HG03378 (cell line): Measurements from ENCODE around the gene SLMAP.

Experiments
- ATAC-seq: cut with Tn5 transposase; IDR thresholded peaks from one replicate; pipeline ENCODE4 v1.9.1; 2021; ENCODE audit warnings: mild to moderate bottlenecking, moderate library complexity; ENCODE audit not compliant: unreplicated experiment

Gene SLMAP, protein sequence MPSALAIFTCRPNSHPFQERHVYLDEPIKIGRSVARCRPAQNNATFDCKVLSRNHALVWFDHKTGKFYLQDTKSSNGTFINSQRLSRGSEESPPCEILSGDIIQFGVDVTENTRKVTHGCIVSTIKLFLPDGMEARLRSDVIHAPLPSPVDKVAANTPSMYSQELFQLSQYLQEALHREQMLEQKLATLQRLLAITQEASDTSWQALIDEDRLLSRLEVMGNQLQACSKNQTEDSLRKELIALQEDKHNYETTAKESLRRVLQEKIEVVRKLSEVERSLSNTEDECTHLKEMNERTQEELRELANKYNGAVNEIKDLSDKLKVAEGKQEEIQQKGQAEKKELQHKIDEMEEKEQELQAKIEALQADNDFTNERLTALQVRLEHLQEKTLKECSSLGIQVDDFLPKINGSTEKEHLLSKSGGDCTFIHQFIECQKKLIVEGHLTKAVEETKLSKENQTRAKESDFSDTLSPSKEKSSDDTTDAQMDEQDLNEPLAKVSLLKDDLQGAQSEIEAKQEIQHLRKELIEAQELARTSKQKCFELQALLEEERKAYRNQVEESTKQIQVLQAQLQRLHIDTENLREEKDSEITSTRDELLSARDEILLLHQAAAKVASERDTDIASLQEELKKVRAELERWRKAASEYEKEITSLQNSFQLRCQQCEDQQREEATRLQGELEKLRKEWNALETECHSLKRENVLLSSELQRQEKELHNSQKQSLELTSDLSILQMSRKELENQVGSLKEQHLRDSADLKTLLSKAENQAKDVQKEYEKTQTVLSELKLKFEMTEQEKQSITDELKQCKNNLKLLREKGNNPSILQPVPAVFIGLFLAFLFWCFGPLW

DNA sequence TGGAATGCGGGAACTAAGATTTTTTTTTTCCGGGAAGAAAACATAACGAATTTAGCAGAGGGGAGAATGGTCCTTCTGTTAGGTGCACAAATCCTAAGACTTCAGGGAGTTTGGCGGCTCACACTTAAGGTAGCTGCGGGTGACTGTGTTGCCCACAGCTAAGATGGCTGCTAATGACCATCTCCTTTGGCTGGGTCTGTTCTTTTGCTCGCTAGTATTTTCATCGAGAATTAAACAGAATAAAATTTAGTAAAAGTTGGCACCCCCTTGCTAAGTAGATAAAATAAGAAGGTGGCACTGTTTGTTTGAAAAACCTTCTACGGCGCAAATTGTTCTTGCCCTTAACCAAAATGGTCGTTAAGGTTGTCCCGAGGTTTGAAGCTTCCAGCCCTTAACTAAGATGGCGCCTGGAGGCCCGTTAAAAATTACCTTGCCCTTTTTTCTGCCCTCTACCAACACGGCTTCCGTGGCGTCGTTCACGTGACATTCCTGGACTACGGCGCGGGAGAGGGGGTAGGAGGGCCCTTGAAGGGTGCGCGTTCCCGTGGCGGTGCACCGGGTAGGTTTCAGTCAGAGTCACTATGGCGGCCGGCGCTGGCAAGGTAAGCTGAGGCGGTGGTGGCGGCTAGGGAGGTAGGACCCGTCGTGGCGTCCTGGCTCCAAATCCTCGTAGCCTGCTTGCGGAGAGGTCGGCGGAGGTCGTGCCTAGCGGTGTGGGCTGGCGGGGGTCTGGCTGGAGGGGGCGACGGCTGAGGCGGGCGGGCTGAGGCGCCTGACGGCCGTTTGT lies at the start of gene SLMAP:
Gene SLMAP (plus strand): TSS at position 569 of the 787 bp plus-strand sequence. CDS start 1,343 bp downstream, outside the sequence.
- ATAC-seq, result peak; percentile 87

DNA sequence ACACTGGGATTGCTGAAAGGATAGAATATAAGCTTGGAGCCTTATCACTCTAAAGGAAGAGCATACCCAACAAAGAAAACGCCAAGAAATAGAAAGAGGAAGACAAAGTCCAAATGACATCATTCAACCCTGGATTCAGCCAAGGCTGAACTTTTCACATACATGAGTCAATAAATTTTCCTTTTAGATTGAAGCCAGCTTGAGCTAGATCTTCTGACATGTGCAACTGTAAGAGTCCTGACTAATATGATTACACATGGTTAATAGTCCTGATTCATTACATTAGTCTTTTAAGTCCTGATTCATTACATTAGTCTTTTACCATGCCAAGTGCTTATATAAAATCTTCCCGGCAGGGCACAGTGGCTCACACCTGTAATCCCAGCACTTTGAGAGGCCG lies 49.6 kb upstream of the SLMAP start:
- no peak for ATAC-seq

DNA sequence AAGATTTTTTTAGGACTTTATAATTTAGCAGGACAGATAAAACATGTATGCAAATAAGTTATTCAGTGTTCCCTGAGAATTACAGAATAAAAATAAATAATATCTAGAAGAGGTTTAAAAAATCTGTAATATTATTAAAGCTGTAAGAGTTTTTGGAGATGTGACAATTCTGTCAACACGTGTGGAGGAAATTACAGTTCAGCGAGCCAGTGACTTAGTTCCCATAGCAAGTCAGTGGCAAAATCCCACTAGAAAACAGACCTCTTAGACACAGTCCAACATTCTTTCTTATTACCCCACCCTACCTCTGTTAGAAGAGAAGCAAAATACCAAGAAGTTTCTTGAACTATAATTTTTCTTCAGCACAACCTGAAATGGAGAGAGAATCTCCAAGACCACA lies 47.1 kb upstream of the SLMAP start:
- ATAC-seq, result no peak

DNA sequence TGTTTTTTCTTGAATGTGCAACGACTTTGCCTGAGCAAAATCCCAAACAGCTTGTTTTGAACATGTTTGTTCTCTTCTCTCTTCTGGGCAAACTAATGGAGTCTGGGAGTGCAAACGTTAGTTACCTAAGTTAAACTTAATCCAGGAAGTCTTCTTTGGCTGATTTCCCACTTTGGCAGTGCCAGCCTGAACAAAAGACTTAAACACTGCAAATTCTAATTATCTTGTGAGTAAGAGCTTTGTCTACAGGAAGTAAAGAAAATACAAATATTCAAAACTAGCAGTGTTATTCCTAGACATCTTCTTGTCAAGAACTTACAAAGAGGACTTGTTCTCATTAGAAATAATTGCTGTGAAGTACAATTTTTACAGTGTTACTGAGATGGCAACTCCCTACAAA lies 46.5 kb upstream of the SLMAP start:
- no peak for ATAC-seq

DNA sequence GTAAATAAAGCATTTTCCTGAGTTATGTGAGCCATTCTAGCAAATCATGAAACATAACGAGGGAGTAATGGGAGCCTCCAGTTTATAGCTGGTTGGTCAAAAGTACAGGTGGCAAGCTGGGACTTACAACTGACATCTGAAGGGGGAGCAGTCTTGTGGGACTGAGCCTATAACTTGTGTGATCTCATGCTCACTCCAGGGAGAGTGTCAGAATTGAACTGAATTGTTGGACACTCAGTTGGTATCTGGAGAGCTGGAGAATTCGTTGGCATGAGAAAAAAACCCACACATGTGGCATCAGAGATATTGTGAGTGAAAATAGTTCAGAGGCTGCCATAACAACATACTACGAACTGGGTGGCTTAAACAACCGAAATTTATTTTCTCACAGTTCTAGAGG lies 40.4 kb upstream of the SLMAP start:
- no peak for ATAC-seq

DNA sequence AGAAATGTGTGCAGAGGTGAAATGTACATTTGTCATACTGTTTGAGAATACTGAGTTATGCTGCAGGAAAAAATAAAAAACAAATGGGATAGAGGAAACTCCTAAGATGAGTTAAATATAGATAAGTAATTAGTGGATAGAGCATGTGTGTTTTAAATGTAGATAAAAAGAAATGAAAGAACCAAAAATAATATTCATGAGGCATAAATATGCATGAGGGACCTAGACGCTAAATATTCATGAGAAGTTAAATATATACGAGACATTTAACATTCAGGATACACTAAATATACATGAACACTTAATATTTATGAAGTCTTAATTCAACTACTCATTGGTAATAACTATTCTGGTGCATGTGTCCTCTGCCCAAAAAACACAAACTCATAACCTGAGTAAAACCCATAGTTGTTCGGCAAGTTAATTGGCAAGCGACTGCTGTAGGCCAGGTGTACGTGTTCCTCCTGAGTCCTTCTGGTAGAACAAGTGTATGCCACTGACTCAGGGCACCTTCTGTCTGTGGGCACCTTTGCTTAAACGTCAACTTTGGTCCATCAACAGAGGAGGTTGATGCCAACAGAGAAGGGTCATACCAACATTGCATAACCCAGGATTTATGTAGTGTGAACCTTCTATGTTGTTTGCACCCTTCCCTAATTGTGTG lies 38.8 kb upstream of the SLMAP start:
- no peak for ATAC-seq

DNA sequence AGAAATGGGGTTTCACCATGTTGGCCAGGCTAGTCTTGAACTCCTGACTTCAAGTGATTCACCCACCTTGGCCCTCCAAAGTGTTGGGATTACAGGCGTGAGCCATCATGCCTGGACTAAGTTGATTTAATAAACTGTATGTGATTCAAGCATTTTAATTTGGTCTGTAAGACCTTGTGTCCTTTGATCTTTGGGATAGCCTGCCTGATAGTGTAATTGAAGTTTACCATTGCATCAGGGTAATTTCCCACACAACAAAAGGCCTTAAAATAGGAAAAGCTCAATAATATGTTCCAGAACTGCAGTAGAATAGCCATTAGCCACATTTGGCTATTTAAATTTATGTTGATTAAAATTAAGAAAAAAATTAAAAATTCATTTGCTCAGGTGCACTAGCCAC lies 38.0 kb upstream of the SLMAP start:
- ATAC-seq, result no peak

DNA sequence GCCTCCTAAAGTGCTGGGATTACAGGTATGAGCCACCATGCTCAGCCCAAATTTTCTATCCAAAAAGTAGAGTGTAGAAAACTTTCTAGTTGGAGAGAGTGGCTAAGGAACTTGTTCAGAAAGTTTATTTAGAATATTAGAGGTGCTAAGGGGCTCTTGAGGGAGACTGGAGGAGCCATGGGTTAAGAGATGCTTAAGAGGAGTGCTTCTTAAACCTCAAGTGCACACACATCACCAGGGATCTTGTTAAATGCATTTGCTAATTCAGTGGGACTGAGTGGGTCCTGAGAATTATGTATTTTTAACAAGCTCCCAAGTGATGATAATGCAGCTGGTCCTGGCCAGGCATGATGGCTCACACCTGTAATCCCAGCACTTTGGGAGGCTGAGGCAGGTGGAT lies 29.7 kb upstream of the SLMAP start:
- ATAC-seq, result no peak

DNA sequence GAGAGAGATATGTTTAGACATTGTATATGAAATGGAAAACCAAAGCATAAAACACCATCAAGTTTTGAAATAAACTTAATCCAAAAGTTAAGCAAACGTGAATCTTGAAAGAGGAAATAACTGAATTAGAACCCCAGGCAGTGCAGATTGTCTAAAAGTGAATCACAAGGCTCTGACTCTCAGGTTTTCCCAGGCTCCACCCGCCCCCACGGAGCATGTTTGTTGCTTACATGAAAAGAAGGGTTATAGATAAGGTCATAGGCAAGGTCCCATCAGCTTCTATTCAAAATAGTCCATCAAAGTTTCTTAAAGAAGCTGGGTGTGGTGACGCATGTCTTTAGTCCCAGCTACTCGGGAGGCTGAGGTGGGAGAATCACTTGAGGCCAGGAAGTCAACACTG lies 29.0 kb upstream of the SLMAP start:
- no peak for ATAC-seq

DNA sequence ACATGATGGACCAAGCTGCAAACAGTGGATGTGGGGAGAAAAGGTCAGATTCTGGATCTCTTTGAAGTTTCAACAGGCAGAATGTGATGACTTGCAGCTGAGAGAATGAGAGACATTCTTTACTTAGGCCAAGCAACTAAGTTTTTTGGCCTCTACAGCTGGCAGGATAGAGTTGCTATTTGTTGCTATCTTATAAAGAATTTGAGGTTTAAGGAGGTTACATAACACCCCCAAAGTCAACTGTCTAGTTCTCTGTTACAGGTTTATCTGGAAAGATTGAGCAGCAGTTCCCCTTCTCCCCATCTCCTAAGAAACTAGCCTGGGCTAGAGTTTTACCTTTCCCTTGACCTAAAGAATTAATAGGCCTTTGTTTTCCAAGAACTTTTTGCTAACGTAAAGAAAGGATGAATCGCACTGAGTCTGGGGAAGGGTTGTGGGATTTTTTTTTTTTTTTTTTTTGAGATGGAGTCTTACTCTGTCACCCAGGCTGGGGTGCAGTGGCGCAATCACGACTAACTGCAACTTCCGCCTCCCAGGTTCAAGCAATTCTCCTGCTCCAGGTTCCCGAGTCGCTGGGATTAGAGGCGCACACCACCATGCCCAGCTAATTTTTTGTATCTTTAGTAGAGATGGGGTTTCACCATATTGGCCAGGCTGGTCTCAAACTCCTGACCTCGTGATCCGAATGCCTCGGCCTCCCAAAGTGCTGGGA lies 26.6 kb upstream of the SLMAP start:
- ATAC-seq, result no peak

DNA sequence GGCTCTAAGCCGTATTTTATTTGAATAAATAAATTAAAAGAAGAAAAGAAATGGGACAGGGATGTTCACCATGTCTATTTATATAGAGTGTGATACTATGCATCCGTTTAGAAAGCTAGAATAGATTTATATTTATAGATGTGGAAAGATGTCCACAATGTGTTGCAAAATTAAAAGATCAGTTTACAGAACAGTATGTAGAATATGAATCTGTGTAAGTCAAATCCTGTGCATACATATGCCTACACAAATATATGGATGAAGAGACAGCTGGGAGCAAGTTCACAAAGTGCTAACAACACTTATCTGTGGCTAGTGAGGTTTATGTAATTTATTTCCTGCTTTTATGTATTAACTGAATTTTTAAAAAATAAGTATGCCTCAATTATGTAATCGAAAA lies 25.4 kb upstream of the SLMAP start:
- no peak for ATAC-seq

DNA sequence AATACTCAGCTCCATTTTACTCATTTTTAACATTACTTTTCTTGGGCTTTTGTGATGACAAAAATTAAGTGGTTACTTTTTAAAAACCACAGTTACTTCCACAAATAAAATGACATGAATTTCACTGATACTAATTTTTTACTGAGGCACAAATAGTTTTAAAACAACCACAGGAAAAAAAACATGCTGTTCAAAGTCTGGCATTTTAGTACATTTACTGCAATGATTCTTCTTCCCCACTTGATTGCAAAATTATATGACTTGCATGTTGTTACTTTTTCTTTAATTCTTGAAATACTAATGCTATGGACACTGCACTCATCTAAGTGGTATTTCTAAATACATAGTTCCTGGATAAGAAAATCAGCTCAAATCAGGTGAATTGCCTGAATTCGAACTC lies 24.8 kb upstream of the SLMAP start:
- no peak for ATAC-seq

DNA sequence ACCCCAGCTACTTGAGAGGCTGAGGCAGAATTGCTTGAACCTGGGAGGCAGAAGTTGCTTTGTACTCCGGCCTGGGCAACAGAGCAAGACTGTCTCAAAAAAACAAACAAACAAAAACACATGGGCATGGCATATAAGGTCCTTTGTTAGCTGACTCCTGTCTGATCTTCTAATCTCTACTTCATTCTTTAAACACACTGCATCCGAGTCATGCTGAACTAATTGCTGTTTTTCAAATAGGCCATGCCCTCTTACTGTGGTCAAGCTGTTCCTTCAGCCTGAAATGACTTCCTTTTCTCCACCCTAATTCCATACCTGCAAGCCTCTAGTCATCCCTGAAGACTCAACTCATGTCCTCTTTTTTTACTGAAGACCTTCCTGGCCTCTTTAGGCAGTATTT lies 22.3 kb upstream of the SLMAP start:
- ATAC-seq, result no peak

DNA sequence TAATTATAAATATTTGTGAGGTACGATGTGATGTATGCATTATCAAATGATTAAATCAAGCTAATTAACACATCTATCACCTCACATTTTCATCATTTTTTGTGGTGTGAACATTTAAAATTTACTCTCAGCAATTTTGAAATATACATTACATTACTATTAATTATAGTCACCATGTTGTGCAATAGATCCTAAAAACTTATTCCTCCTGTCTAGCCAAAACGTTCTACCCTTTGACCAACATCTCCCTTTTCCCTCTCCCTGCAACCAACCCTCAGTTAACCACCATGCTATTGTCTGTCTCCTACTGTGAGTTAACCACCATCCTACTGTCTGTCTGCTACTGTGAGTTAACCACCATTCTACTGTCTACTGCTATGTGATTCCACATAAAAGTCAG lies 20.7 kb upstream of the SLMAP start:
- ATAC-seq, result no peak

DNA sequence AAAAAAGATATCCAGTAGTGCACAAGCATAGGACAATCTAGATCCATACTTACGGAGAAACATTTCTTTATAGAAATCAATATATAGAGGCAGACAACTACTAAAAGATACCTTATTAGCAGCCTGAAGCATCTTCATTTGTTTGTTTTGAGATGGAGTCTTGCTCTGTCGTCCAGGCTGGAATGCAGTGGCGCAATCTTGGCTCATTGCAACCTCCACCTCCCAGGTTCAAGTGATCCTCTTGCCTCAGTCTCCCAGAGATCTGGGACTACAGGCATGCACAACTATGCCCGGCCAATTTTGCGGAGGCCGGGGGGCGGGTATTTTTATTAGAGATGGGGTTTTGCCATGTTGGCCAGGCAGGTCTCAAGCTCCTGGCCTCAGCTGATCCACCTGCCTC lies 18.3 kb upstream of the SLMAP start:
- no peak for ATAC-seq

DNA sequence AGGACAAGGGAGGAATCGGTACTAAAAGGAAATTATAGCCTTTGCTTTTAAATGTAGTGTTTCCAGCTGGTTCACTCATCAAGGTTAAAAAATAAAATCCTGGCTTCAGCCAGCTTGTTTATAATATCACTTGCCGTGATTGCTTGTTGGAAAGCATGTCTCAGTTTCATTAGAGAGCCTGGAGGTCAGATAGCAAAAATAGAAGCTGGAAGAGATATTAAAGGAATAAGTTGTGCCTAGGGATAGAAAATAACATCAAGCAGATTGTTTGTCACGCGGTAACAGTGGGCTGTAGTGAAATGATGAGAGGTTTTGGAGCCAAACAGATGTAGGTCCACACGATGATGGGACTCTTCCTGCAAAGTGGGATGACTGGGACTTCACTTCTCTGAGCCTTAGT lies 17.7 kb upstream of the SLMAP start:
- no peak for ATAC-seq

DNA sequence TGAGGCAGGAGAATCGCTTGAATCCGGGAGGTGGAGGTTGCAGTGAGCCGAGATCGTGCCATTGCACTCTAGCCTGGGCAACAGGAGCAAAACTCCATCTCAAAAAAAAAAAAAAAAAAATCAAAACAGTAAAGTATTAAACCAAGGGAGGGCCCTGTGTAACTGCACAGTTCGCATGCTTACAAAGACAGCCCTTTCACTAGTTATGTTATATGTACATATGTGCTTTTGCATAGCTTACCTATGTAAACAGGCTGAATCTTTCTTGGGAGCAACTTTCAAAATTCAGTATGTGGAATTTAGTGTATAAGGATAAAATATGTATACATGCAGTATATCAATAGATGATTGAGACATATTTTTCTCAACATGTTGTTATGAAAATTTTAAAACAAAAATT lies 16.1 kb upstream of the SLMAP start:
- ATAC-seq, result no peak

DNA sequence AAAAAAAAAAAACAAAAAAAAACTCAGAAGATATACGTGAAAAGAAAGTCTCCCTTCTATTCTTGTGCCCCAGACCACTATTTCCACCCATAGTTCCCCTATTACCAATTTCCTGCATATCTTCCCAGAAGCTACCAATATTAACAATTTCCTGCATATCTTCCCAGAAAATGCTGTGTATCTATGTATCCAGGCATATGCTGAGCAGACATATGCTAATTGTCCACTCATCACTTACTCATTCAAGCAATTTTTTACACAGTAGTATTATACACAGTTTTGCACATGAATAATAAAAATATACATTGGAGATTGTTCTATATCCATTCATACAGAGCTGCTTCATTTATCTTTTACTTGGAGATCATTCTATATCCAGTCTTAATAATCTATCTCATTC lies 12.6 kb upstream of the SLMAP start:
- ATAC-seq, result no peak

DNA sequence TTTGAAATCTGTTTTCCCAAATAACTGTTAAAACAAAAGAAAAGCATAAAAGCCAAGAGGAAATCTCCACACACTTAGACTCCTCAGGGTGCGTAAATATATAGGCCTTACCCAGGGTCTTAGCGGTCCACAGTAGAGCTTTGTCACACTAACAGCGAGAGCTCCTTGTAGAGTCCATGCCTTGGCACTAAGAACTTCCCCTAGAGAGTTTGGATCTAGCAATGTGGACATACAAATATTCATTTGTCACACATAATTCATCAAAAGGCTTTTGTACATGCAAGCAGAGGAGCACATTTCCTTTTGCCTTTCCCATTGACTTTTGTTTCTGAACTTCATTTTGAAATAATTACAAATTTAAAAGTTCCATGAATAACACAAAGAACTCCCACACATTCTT lies 11.0 kb upstream of the SLMAP start:
- no peak for ATAC-seq
